Measurements from ENCODE around the gene KCNIP4.

GRCh38 chr4:21552455-21552854 lies 396.1 kb downstream of the KCNIP4 start:
- TF ChIP-seq POLR2AphosphoS5 (IDR thresholded peaks at IDR 0.05; ENCODE audit: borderline replicate concordance, low read depth, low read length) (no peak), EZH2 (IDR thresholded peaks at IDR 0.05) (no peak), FOXP2 (optimal IDR thresholded peaks at IDR 0.05; ENCODE audit: control extremely low read depth, extremely low read length, insufficient read depth) (no peak)
